Aorta (tissue), 5 donors: ENCODE data around the gene ADGRB3. TPM values are rescaled to one million over a fixed set of nuclear protein-coding genes. Genes with fewer than 3 reads are reported as not detected.
"Not testable (repeated sequence)": the region's sequence is repeated elsewhere in the genome, so short reads cannot be mapped to it uniquely, and the experiment has no call there.

Source experiments
- ATAC-seq: fragments of 200-7000 bp; cut with Tn5 transposase; one replicate; pipeline ENCODE4 v1.9.1; 2022; ENCODE audit warnings: moderate library complexity; ENCODE audit not compliant: low FRiP score
- DNase-seq, 2 donors: peaks; one replicate each; pipeline ENCODE4 v3.0.0-alpha.2; 2020
- H3K27ac ChIP-seq, 2 donors: one replicate each; pipeline ENCODE4 v1.5.1; 2013; ENCODE audit warnings: low read length in 2 of 2, mild to moderate bottlenecking in 2 of 2, moderate library complexity in 2 of 2, control low read depth in 1 of 2, inconsistent platforms in 1 of 2, low read depth in 1 of 2
- H3K27me3 ChIP-seq, 2 donors: one replicate each; pipeline ENCODE4 v1.6.1; 2013; ENCODE audit warnings: control low read depth in 1 of 2, low read length in 1 of 2, mild to moderate bottlenecking in 1 of 2, moderate library complexity in 1 of 2; ENCODE audit not compliant: insufficient read depth in 2 of 2, control insufficient read depth in 1 of 2
- H3K36me3 ChIP-seq, 2 donors: one replicate each; pipeline ENCODE4 v1.6.1; 2013; ENCODE audit warnings: control low read depth in 1 of 2, low read length in 1 of 2, mild to moderate bottlenecking in 1 of 2; ENCODE audit not compliant: insufficient read depth in 2 of 2, control insufficient read depth in 1 of 2
- H3K4me1 ChIP-seq, 2 donors: one replicate each; pipeline ENCODE4 v1.6.1; 2013; ENCODE audit warnings: low read length in 2 of 2, control low read depth in 1 of 2, mild to moderate bottlenecking in 1 of 2, moderate library complexity in 1 of 2; ENCODE audit not compliant: insufficient read depth in 2 of 2, control insufficient read depth in 1 of 2
- H3K4me3 ChIP-seq, 2 donors: one replicate each; pipeline ENCODE4 v1.5.1; 2013; ENCODE audit warnings: low read length in 2 of 2, control low read depth in 1 of 2, mild to moderate bottlenecking in 1 of 2
- H3K9me3 ChIP-seq: one replicate; pipeline ENCODE4 v1.6.1; 2013; ENCODE audit warnings: mild to moderate bottlenecking, low read length; ENCODE audit not compliant: control insufficient read depth
- WGBS, 2 donors: extraction: QIAGEN DNeasy Blood & Tissue Kit; methylation state at CpG; one replicate each; pipeline ENCODE4 v1.1.7; 2013; 5-methylcytosine and 5-hydroxymethylcytosine counted together
- intact Hi-C, 2 donors: fragments of 100-400 bp; cut with DNase I; formaldehyde crosslinking; loops; one replicate each; pipeline versions ENCODE4 v1.14.2 to v1.15.0; 2022
- polyA plus RNA-seq, 2 donors: library from polyadenylated mRNA; stranded (reverse); fragments of 200-250 nt; gene quantifications; one replicate each; pipeline ENCODE4 v1.2.3, GENCODE V29; 2013
- total RNA-seq, 2 donors: library from RNA; stranded (reverse); fragmentation: NEBNext Ultra II Directional; extraction: Animal tissue kit (Norgen Biotek cat#: 25700); gene quantifications; one replicate each; pipeline ENCODE4 v1.2.1, GENCODE V29; 2021
- donor health status: healthy with polysubstance abuse.
- donor health status: Bipolar disorder and iron deficiency.
- donor health status: DM: no; HTN: no; CAD: no.
- donor health status: DM: no; HTN: no; CAD: no.
- donor health status: DM: yes; HTN: yes; CAD: no.

ADGRB3 gene
- total and polyA plus RNA-seq, 4 donors: 1.8 to 6.1 (median 5.4) TPM; not detected in 1

DNA sequence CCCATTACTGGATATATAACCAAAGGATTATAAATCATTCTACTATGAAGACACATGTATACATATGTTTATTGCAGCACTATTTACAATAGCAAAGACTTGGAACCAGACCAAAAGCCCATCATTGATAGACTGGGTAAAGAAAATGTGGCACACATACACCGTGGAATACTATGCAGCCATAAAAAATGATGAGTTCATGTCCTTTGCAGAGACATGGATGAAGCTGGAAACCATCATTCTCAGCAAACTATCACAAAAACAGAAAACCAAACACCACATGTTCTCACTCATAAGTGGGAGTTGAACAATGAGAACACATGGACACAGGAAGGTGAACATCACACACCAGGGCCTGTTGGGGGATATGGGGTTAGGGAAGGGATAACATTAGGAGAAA is 109.3 kb downstream of the ADGRB3 start:
- H3K36me3 ChIP-seq, DNase-seq, ATAC-seq, H3K9me3 ChIP-seq, H3K27ac ChIP-seq, H3K4me1 ChIP-seq, H3K4me3 ChIP-seq, H3K27me3 ChIP-seq, intact Hi-C loops: not testable (repeated sequence)
- 95 to 97% methylated on average over 1 of the region's 1 CpG for WGBS, 2 donors

DNA sequence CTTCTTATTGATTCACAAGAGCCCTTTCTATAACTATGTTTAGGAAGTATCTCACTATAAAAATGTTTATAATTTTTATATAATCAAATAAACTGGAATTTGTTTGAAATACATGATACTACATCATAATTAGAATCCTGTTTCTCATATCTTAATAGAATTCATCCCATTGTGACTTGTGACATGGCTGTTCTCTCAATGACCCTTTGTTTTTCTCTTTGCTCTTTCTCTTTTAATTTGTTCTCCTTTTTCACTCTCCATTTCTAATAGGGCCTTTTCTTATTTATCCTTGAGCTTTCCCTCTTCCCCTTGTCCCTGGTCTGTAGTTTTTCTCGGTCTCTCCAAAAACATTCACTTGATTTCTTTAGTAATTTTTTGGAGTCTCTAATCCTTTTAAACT is 111.3 kb downstream of the ADGRB3 start:
- no peak overlapping the region for H3K27ac ChIP-seq
- no peak overlapping the region for H3K4me3 ChIP-seq
- no peaks in the 10 kb centered on the region for H3K36me3 ChIP-seq
- H3K4me1 ChIP-seq: no peaks in the 10 kb centered on the region
- ATAC-seq (no peak), DNase-seq (no peak)
- 81 to 92% methylated on average over 1 of the region's 1 CpG for WGBS, 2 donors
- H3K9me3 ChIP-seq: no peaks in the 10 kb centered on the region
- H3K27me3 ChIP-seq: no peaks in the 10 kb centered on the region
- intact Hi-C loops: no loop called here

DNA sequence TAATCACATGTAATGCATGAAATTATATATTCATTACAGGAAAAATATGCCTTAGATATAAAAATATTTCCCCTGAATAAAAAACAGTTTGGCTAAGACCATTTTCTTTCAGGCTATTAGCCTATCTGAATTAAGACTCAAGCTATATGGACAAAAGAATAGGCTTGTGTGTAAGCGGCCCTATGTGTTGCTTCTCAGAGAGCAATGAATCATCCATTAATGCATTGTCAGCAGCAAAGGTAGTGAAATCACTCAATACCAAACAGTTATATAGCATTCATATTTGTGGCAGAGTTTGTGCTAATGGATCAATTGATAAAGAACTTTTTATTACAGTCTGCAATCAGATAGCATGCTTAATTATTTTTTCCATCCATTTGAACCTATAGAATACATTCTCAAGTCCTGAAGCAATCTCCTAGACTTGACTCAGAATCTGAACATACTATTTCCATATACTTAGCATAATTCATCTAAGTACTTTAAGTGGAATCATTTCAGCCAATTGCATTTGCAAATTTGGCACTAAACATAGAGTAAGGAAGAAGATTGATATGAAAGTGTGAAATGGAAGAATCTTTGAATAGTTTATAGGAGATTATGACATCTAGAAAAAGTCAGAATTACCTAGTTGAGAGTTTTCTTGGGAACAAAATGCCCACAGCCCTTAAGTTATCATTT is 112.2 kb downstream of the ADGRB3 start:
- WGBS, 2 donors: 88 to 95% methylated on average over 1 of the region's 1 CpG
- Histone ChIP-seq H3K27ac (no peak overlapping the region), H3K9me3 (no peaks in the 10 kb centered on the region), H3K4me1 (no peaks in the 10 kb centered on the region), H3K27me3 (no peaks in the 10 kb centered on the region), H3K36me3 (no peaks in the 10 kb centered on the region), H3K4me3 (no peak overlapping the region)
- intact Hi-C loops: no loop called here
- no peak for DNase-seq
- no peak for ATAC-seq

DNA sequence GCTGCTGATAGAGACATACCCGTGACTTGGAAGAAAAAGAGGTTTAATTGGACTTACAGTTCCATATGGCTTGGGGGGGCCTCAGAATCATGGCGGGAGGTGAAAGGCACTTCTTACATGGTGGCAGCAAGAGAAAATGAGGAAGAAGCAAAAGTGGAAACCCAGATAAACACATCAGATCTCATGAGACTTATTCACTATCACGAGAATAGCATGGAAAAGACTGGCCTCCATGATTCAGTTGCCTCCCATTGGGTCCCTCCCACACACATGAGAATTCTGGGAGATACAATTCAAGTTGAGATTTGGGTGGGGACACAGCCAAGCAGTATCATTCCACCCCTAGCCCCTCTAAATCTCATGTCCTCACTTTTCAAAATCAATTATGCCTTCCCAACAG is 112.8 kb downstream of the ADGRB3 start:
- H3K27ac ChIP-seq, H3K4me1 ChIP-seq, H3K36me3 ChIP-seq, H3K9me3 ChIP-seq, DNase-seq, H3K27me3 ChIP-seq, intact Hi-C loops, H3K4me3 ChIP-seq, ATAC-seq: not testable (repeated sequence)
- WGBS, 2 donors: 94 to 95% methylated on average over 3 of the region's 3 CpGs

DNA sequence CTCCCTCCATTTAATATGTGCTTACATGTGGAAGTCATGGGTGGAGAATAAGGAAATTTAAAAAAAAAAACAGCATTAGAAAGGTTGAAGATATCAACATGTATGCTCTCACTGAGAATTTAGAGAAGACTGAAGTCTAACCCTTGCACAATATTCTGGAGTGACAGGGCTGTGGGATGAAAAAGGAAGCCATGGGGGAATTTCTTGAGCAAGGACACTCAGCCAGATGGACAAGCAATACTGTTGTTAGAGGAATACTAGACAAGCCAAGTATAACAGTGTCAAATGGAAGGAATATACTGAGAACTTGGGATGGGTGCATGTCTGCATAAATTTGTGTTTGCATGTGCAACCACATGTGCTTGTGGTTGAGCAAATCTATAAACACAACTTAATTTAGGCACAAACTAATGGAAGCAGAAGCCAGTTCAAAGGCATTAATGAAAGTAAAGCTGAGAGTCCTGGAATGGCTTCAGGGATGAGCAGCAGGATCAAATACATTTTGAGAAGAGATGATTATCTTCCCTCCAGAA is 119.7 kb downstream of the ADGRB3 start:
- ATAC-seq: no peak
- Histone ChIP-seq H3K27me3 (no peaks in the 10 kb centered on the region), H3K4me1 (no peaks in the 10 kb centered on the region), H3K4me3 (no peak overlapping the region), H3K9me3 (no peaks in the 10 kb centered on the region), H3K27ac (no peak overlapping the region), H3K36me3 (no peaks in the 10 kb centered on the region)
- intact Hi-C loops: no loop called here
- DNase-seq: no peak

DNA sequence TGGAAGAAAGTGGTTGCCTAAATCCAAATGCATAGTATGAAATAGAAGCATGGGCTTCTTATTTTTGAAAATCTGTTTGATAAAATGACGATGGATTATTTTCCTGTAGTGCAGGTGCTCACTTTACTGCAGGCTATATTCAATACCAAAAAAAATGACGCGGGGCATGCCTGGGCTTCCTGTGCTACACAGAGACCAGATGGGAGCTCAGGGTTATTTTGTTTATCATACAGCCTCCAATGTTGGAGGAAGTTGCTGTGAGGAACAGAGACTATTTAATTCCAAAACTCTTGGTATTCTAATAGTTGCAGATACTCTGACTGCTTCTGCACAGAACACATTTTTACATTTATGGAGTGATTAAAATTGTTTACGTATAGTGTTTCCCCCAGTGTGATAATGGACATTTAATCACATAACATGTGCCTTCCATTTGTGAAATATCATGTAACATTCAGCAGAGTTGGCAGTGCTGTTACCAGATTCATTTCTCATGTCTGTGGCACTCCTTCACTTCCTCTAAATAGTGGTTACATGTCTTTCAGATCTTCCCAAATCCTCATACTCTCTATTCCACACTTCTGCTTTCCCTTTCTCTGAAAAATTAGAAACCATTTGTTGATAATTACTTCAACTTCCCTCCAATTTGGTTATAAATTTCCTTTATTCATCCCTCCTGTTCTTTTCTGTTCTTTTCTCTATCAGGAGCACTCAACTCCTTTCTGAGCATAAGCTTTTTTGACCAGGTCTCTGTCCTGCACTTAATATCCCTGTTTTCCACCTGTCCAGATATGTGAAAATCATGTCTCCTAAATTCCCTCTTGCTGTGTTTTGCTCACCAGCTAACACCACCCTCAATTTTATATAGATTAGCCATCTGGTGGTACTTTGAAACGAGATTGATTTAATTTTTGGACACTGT is 121.6 kb downstream of the ADGRB3 start:
- no peak overlapping the region for H3K4me3 ChIP-seq
- H3K36me3 ChIP-seq: no peaks in the 10 kb centered on the region
- ATAC-seq: no peak
- no peak overlapping the region for H3K27ac ChIP-seq
- H3K9me3 ChIP-seq: no peaks in the 10 kb centered on the region
- intact Hi-C loops: no loop called here
- H3K4me1 ChIP-seq: no peaks in the 10 kb centered on the region
- no peak for DNase-seq
- WGBS, 2 donors: 82 to 86% methylated on average over 5 of the region's 5 CpGs
- no peaks in the 10 kb centered on the region for H3K27me3 ChIP-seq

DNA sequence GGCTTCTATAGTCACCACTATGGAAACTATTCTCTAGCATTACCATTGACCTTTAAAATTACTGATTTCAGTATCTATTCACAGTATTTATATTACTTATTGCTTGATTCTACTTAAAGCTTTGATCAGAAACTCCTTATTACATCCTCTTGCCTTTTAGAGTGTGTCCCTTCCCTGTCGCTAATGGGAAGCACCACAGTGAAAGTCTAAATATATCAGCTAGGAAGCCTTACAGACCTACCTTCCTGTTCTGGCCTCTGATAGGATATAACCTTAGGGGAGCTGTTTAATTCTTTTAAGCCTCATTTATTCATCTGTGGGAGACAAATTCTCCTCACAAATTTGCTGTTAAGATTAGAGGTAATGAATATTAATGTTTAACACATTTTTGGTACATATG is 122.7 kb downstream of the ADGRB3 start:
- Histone ChIP-seq H3K9me3 (no peaks in the 10 kb centered on the region), H3K4me1 (no peaks in the 10 kb centered on the region), H3K27ac (no peak overlapping the region), H3K4me3 (no peak overlapping the region), H3K27me3 (no peaks in the 10 kb centered on the region), H3K36me3 (no peaks in the 10 kb centered on the region)
- intact Hi-C loops: no loop called here
- no peak for DNase-seq
- WGBS, 2 donors: 67 to 75% methylated on average over 1 of the region's 1 CpG
- no peak for ATAC-seq

DNA sequence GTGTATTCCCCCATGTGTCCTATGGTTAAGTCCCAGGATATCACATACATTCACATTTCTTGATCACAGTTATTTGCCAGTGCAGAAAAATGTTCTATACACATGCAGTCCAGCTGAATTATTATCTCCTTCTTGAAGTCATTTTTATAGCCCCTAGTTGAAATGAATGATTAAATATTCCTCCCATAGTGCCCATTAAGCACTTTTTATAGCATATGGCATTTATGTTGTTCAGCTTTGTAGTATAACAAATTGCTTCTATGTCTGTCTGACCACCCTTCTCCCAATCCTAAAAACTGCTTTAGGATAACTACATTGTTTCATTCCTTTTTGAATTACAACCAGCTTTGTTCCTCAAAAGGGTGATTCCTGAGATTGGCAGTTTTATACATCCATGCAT is 123.5 kb downstream of the ADGRB3 start:
- DNase-seq (no peak), ATAC-seq (no peak)
- H3K27ac ChIP-seq: no peak overlapping the region
- intact Hi-C loops: no loop called here
- H3K27me3 ChIP-seq: no peaks in the 10 kb centered on the region
- H3K36me3 ChIP-seq: no peaks in the 10 kb centered on the region
- H3K4me1 ChIP-seq: no peaks in the 10 kb centered on the region
- H3K4me3 ChIP-seq: no peak overlapping the region
- H3K9me3 ChIP-seq: no peaks in the 10 kb centered on the region

DNA sequence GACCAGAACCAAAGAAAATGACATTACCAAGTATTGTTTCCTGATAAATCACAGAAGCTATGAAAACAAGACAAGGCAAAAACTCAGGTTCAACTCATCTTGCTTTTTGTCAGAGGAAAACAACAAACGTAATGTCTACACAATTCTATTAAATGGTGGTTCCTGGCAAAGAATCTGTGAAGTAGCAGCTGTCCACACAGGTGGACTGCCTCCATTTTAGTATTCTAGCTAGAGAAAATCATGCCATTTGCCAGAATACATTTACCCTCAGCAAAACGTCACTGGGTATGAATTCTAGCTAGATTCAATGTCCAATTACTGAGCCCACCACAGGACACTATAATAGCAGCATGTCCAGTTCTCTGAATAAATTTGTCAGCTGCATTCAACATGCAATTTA is 125.4 kb downstream of the ADGRB3 start:
- Histone ChIP-seq H3K36me3 (no peaks in the 10 kb centered on the region), H3K4me1 (no peaks in the 10 kb centered on the region), H3K9me3 (no peaks in the 10 kb centered on the region), H3K4me3 (no peak overlapping the region), H3K27me3 (no peaks in the 10 kb centered on the region), H3K27ac (no peak overlapping the region)
- 71 to 77% methylated on average over 2 of the region's 2 CpGs for WGBS, 2 donors
- intact Hi-C loops: no loop called here
- ATAC-seq: no peak
- no peak for DNase-seq
